Thoracic aorta (tissue), 2 donors: ENCODE results near the gene ILKAP. TPM values are rescaled to one million over a fixed set of nuclear protein-coding genes. Genes with fewer than 3 reads are reported as not detected.
"Not testable (repeated sequence)": the region's sequence is repeated elsewhere in the genome, so short reads cannot be mapped to it uniquely, and the experiment has no call there.

ENCODE experiments used
- ATAC-seq: fragments of 150-250 bp; one replicate; pipeline ENCODE4 v1.8.0; 2017; ENCODE audit warnings: low read depth; ENCODE audit not compliant: insufficient number of reproducible peaks, low FRiP score
- DNase-seq: peaks from one replicate; pipeline ENCODE4 v3.0.0-alpha.2; 2020; ENCODE audit warnings: low spot score
- H3K27ac ChIP-seq, 2 donors: fragments of 200-600 bp; sonication (generic); 1 replicate in 1 of 2; 2 replicates in 1 of 2; pipeline ENCODE4 v1.5.1; 2016; ENCODE audit warnings: mild to moderate bottlenecking in 2 of 2, moderate library complexity in 2 of 2
- H3K27me3 ChIP-seq: fragments of 200-600 bp; sonication (generic); replicated peaks from 2 replicates; pipeline ENCODE4 v1.6.0; 2016; ENCODE audit warnings: mild to moderate bottlenecking; ENCODE audit not compliant: insufficient read depth
- H3K36me3 ChIP-seq: fragments of 200-600 bp; sonication (generic); one replicate; pipeline ENCODE4 v1.5.1; 2016
- H3K4me1 ChIP-seq, 2 donors: fragments of 200-600 bp; sonication (generic); 1 replicate in 1 of 2; 2 replicates in 1 of 2; pipeline versions ENCODE4 v1.5.1 to v1.6.0; 2016; ENCODE audit warnings: low read depth in 2 of 2, mild to moderate bottlenecking in 1 of 2; ENCODE audit not compliant: control insufficient read depth in 1 of 2
- H3K4me3 ChIP-seq: fragments of 200-600 bp; sonication (generic); 2 replicates; pipeline ENCODE4 v1.5.1; 2016; ENCODE audit warnings: mild to moderate bottlenecking
- H3K9me3 ChIP-seq: fragments of 200-600 bp; sonication (generic); 2 replicates; pipeline ENCODE4 v1.5.1; 2016
- total RNA-seq, 2 donors: library from RNA; depleted of rRNA; stranded (reverse); fragments of >200 nt; gene quantifications; one replicate each; pipeline versions ENCODE4 v1.1.0 to v1.2.3, GENCODE V29; 2016
- TF ChIP-seq, protein P1 (sequence below): fragments of 200-600 bp; sonication (generic); IDR thresholded peaks from one replicate; pipeline ENCODE4 v1.5.1; 2019; ENCODE audit warnings: antibody characterized with exemption

ILKAP gene
- total RNA-seq, 2 donors from 2014 or later: 28.6 to 58.0 TPM

DNA sequence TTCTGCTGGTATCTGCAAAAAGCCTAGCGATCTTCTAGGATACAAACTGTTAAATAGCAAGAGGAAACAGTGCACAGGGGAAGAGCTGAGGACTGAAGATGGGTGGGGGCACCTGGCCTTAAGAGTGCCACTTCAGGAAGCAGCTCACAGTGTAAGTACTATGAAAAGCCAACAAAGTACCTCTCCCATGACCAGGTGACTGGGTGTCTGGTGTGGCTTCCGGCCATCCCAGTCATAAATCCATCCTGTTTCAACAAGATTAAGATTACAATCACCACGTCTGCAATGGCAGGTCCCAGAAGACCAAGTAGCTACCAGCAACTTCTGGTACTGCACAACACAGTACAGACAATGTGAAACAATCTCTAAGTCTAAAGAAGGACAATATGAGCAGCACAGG lies 28.8 kb downstream of the ILKAP start:
- no peak for DNase-seq
- Histone ChIP-seq H3K4me1 (peaks cover 16 to 24% of the 10 kb centered on the region in 2 donors), H3K27ac (no peak overlapping the region), H3K27me3 (no peaks in the 10 kb centered on the region), H3K9me3 (no peaks in the 10 kb centered on the region), H3K36me3 (peaks cover 67% of the 10 kb centered on the region), H3K4me3 (no peak overlapping the region)
- TF ChIP-seq, protein P1, sequence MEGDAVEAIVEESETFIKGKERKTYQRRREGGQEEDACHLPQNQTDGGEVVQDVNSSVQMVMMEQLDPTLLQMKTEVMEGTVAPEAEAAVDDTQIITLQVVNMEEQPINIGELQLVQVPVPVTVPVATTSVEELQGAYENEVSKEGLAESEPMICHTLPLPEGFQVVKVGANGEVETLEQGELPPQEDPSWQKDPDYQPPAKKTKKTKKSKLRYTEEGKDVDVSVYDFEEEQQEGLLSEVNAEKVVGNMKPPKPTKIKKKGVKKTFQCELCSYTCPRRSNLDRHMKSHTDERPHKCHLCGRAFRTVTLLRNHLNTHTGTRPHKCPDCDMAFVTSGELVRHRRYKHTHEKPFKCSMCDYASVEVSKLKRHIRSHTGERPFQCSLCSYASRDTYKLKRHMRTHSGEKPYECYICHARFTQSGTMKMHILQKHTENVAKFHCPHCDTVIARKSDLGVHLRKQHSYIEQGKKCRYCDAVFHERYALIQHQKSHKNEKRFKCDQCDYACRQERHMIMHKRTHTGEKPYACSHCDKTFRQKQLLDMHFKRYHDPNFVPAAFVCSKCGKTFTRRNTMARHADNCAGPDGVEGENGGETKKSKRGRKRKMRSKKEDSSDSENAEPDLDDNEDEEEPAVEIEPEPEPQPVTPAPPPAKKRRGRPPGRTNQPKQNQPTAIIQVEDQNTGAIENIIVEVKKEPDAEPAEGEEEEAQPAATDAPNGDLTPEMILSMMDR: no peak
- ATAC-seq: no peak

DNA sequence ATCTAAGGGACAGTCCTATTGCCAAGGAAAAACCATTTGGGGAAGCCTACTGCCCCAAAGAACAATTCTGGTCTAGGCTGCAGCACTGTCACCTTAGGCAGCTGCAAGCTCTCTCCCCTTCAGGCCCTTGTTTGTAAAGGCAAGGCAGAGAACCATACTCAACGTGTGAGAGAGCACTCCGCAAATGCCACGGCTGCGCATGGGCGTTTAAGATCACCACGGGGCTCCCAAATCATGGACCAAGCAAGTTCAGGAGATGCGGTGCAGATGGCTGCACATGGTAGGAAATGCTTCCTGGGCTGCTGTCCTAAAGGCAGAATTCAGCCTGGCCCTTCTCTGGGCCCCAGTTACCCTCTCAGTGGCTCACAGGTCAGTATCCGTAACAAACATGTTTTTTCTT lies 29.2 kb downstream of the ILKAP start:
- no peaks in the 10 kb centered on the region for H3K27me3 ChIP-seq
- no peak for ATAC-seq
- TF ChIP-seq, protein P1: no peak
- no peak overlapping the region for H3K4me3 ChIP-seq
- H3K27ac ChIP-seq: no peak overlapping the region
- no peaks in the 10 kb centered on the region for H3K9me3 ChIP-seq
- H3K36me3 ChIP-seq: peaks cover 63% of the 10 kb centered on the region
- DNase-seq: no peak
- peaks cover 17 to 28% of the 10 kb centered on the region in 2 donors for H3K4me1 ChIP-seq

DNA sequence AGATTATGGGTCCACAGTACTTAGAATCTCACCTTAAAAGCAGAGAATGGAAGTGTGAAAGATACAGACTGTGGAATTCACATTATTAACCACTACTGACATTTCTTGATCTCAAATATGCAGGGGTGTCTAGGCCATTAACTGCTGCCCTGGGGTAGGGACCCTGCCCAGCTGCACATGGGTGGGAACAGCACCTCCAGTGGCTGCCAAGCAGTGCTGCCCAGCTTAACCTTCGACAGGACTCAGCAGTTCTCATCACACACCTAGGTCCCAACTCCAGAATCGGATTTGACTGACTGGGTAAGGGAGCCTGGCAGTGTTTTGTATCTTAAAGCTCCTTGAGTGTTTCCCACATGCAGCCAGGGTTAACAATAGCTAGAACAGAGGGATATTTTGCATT lies 29.8 kb downstream of the ILKAP start:
- TF ChIP-seq, protein P1: no peak
- Histone ChIP-seq H3K4me1 (peaks cover 22 to 34% of the 10 kb centered on the region in 2 donors), H3K4me3 (no peak overlapping the region), H3K36me3 (peaks cover 57% of the 10 kb centered on the region), H3K27ac (no peak overlapping the region), H3K27me3 (no peaks in the 10 kb centered on the region), H3K9me3 (no peaks in the 10 kb centered on the region)
- DNase-seq: no peak
- ATAC-seq: no peak

DNA sequence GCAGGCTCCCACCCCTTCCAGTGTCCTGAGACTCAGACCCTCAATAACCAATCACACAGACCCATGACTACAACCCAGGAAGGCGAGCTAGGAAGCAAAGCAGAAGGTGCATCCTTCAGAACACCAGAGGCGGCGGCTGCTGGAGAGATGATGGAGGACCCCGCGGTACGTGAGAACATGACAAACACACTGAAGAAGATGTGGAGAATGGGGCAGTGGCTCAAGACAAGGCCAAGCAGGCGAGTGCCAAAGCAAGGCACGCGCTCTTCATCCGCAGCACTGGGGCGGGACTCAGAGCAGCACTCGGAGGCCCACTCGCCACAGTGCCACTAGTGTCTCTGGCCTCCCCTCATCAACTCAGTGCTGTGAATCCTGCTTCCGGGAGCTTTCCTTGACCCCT lies 31.1 kb downstream of the ILKAP start:
- DNase-seq: no peak
- no peaks in the 10 kb centered on the region for H3K9me3 ChIP-seq
- no peak for ATAC-seq
- TF ChIP-seq, protein P1: no peak
- H3K4me3 ChIP-seq: no peak overlapping the region
- H3K27ac ChIP-seq: peak overlapping the region in 1 of 2 donors; percentile 85
- peaks cover 44% of the 10 kb centered on the region for H3K36me3 ChIP-seq
- peaks cover 22 to 47% of the 10 kb centered on the region in 2 donors for H3K4me1 ChIP-seq
- H3K27me3 ChIP-seq: no peaks in the 10 kb centered on the region

DNA sequence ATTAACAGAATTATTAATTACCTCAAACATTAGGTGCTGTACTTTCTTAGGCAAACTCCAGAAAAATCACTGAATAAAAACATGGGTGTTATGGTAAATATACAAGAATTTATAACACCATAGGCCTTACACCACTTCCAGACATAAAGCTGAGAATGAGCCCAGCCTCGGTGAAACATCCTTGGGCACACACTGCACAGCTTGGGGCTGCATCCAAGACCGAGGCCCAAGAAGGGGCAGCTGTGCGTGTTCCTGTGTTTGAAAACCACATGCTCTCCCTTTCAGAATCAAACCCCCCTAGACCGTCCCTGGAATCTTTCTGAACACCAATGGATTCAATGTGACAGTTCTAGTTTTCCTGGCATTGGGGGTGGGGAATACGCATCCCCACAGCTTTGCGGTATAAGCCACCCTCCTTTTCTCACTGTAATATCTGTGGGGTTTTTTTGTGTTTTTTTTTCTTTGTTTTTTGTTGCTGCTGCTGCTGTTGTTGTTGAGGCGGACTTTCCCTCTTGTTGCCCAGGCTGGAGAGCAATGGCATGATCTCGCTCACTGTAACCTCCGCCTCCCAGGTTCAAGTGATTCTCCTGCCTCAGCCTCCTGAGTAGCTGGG lies 31.8 kb downstream of the ILKAP start:
- H3K4me3 ChIP-seq: no peak overlapping the region
- peaks cover 22 to 47% of the 10 kb centered on the region in 2 donors for H3K4me1 ChIP-seq
- H3K9me3 ChIP-seq: no peaks in the 10 kb centered on the region
- peaks cover 39% of the 10 kb centered on the region for H3K36me3 ChIP-seq
- DNase-seq: no peak
- ATAC-seq: no peak
- no peaks in the 10 kb centered on the region for H3K27me3 ChIP-seq
- TF ChIP-seq, protein P1: no peak
- H3K27ac ChIP-seq: peak overlapping the region; percentile 85 to 93

DNA sequence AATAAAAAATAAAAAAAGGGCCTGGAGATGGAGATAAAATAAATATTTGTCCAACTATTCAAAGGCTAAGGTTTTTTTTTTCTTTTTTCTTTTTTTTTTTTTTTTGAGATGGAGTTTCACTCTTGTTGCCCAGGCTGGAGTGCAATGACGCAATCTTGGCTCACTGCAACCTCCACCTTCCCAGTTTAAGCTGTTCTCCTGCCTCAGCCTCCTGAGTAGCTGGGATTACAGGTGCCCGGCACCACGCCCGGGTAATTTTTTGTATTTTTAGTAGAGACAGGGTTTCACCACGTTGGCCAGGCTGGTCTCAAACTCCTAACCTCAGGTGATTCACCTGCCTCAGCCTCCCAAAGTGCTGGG lies 32.4 kb downstream of the ILKAP start:
- not testable (repeated sequence) for H3K4me3 ChIP-seq, DNase-seq, ATAC-seq, H3K9me3 ChIP-seq, H3K27me3 ChIP-seq
- peaks cover 22 to 47% of the 10 kb centered on the region in 2 donors for H3K4me1 ChIP-seq
- H3K27ac ChIP-seq: peak overlapping the region; percentile 85 to 93
- peaks cover 34% of the 10 kb centered on the region for H3K36me3 ChIP-seq
